GM23248 (cell line): ENCODE data around the gene L1CAM.

Experiments
- EZH2 ChIP-seq: fragments of 200-600 bp; sonication (generic); IDR thresholded peaks from 2 replicates; pipeline ENCODE4 v1.6.1; 2018; ENCODE audit warnings: antibody characterized with exemption, mild to moderate bottlenecking; ENCODE audit not compliant: insufficient read depth, poor library complexity, severe bottlenecking
- EZH2phosphoT487 ChIP-seq: fragments of 200-600 bp; sonication (generic); IDR thresholded peaks from 2 replicates; pipeline ENCODE4 v1.6.1; 2018; ENCODE audit warnings: antibody characterized with exemption, moderate library complexity, mild to moderate bottlenecking, low read depth; ENCODE audit not compliant: insufficient read depth

DNA sequence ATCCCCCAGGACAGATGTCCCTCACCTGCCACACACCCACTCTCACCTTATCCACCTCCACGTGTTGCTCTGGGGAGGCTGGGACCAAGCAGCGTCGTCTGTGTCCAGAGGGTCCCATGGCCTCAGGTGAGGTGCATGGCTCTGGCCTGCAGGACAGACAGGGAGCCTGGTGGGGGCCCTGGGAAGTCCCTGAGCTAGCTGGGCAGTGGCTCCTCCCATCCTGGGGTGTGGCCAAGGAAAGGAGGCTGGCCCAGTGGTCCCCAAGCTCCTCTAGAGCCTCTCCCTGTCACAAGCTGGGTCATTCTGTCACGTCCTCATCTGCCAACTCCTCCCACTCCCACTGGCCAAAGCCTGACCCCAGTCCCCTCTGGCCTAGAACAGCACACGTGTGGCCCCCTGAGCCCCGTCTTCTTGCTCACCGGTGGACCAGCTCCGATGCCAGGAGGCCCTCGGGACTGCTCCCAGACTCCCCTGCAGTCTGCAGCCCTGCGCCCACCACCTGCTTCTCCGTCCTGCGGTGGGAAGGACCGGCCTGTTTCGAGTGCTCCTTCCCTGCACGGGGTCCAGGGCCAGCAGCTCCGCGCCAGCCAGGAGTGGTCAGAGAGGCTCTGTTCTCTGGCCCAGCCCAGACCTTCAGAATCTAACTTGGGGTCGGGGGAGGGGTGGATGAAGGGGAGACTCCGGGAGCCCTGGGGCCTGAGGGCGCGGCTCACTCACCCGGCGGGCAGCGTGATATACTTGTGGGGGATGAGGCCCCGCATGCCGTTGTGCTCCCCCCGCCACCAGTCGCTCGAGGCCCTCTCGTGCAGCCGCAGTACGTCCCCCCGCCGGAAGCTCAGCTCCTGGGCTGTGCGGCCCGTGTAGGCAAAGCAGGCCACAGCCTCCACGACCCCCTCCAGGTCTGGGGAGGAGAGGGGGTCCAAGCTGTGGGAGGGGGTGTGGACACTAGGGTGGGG lies 23.3 kb upstream of the L1CAM start:
- no peak for TF ChIP-seq EZH2
- no peak for TF ChIP-seq EZH2phosphoT487
